ENCODE results near the gene IFNL1. TPM values are rescaled to one million over a fixed set of nuclear protein-coding genes. Genes with fewer than 3 reads are reported as not detected.

Gene IFNL1
- total RNA-seq, 1 donor from 2014 or later: not detected

GRCh38 chr19:39347332-39348164 lies 51.3 kb downstream of the IFNL1 start:
- TF ChIP-seq, protein P1, sequence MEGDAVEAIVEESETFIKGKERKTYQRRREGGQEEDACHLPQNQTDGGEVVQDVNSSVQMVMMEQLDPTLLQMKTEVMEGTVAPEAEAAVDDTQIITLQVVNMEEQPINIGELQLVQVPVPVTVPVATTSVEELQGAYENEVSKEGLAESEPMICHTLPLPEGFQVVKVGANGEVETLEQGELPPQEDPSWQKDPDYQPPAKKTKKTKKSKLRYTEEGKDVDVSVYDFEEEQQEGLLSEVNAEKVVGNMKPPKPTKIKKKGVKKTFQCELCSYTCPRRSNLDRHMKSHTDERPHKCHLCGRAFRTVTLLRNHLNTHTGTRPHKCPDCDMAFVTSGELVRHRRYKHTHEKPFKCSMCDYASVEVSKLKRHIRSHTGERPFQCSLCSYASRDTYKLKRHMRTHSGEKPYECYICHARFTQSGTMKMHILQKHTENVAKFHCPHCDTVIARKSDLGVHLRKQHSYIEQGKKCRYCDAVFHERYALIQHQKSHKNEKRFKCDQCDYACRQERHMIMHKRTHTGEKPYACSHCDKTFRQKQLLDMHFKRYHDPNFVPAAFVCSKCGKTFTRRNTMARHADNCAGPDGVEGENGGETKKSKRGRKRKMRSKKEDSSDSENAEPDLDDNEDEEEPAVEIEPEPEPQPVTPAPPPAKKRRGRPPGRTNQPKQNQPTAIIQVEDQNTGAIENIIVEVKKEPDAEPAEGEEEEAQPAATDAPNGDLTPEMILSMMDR (IDR thresholded peaks at IDR 0.05; ENCODE audit: unreplicated experiment): no peak
- H3K36me3 Mint-ChIP-seq (ENCODE audit: insufficient read depth): peaks cover 17% of the 10 kb centered on the region
- H3K4me3 Mint-ChIP-seq (ENCODE audit: low read depth): no peak overlapping the region
- H3K27ac Mint-ChIP-seq: peak overlapping the region; percentile 17
- DNase-seq (ENCODE audit: low spot score, unreplicated experiment): no peak
- H3K9me3 Mint-ChIP-seq (ENCODE audit: low read depth): no peaks in the 10 kb centered on the region
- no peaks in the 10 kb centered on the region for H3K27me3 Mint-ChIP-seq
- peaks cover 23% of the 10 kb centered on the region for H3K4me1 Mint-ChIP-seq (ENCODE audit: low read depth)

Other genes with a start within 250 kb of the IFNL1 start
- gene ACP7, start 212.0 kb upstream of the IFNL1 start, total RNA-seq: not detected in 2 replicates
- gene PAK4, start 170.6 kb upstream of the IFNL1 start, total RNA-seq: 73.9 and 75.8 TPM in 2 replicates
- gene NCCRP1, start 99.4 kb upstream of the IFNL1 start, total RNA-seq: 0.89 and 0.93 TPM in 2 replicates
- not detected in 2 replicates for gene SYCN, start 92.1 kb upstream of the IFNL1 start, total RNA-seq
- gene IFNL3, start 51.4 kb upstream of the IFNL1 start, total RNA-seq: not detected in 2 replicates
- not detected in 2 replicates for gene IFNL4, start 47.6 kb upstream of the IFNL1 start, total RNA-seq
- gene IFNL2, start 28.0 kb upstream of the IFNL1 start, total RNA-seq: not detected in 2 replicates
- 4.8 and 5.2 TPM in 2 replicates for gene LRFN1, start 24.5 kb downstream of the IFNL1 start, total RNA-seq
- gene GMFG, start 39.6 kb downstream of the IFNL1 start, total RNA-seq: not detected in 2 replicates
- 140 and 152 TPM in 2 replicates for gene SAMD4B, start 46.0 kb downstream of the IFNL1 start, total RNA-seq
- 49.4 and 49.5 TPM in 2 replicates for gene PAF1, start 94.7 kb downstream of the IFNL1 start, total RNA-seq
- 36.3 and 39.0 TPM in 2 replicates for gene MED29, start 95.0 kb downstream of the IFNL1 start, total RNA-seq
- gene ZFP36, start 110.4 kb downstream of the IFNL1 start, total RNA-seq: 10.5 and 10.6 TPM in 2 replicates
- gene PLEKHG2, start 116.3 kb downstream of the IFNL1 start, total RNA-seq: 162 and 170 TPM in 2 replicates
- gene RPS16, start 139.5 kb downstream of the IFNL1 start, total RNA-seq: 1,449 and 1,510 TPM in 2 replicates
- 170 and 171 TPM in 2 replicates for gene SUPT5H, start 149.2 kb downstream of the IFNL1 start, total RNA-seq
- 79.3 TPM in 2 replicates for gene TIMM50, start 184.4 kb downstream of the IFNL1 start, total RNA-seq
- 0.93 and 1.1 TPM in 2 replicates for gene DLL3, start 202.5 kb downstream of the IFNL1 start, total RNA-seq
- gene SELENOV, start 218.7 kb downstream of the IFNL1 start, total RNA-seq: 5.1 and 6.5 TPM in 2 replicates
- gene EID2B, start 236.4 kb downstream of the IFNL1 start, total RNA-seq: 1.8 and 2.0 TPM in 2 replicates
- gene EID2, start 243.8 kb downstream of the IFNL1 start, total RNA-seq: 21.0 and 24.1 TPM in 2 replicates